ENCODE measurements around the gene RNF144B. TPM values are rescaled to one million over a fixed set of nuclear protein-coding genes. Genes with fewer than 3 reads are reported as not detected.
A peak's percentile ranks its signal among the peaks of the same experiment; 100 is the strongest.
"Not testable (repeated sequence)": the region's sequence is repeated elsewhere in the genome, so short reads cannot be mapped to it uniquely, and the experiment has no call there.

Gene RNF144B
- 0.13 and 0.80 TPM in 2 replicates for total RNA-seq (2014; rRNA removed)
- 4.4 TPM for polyA plus RNA-seq (2012)

DNA sequence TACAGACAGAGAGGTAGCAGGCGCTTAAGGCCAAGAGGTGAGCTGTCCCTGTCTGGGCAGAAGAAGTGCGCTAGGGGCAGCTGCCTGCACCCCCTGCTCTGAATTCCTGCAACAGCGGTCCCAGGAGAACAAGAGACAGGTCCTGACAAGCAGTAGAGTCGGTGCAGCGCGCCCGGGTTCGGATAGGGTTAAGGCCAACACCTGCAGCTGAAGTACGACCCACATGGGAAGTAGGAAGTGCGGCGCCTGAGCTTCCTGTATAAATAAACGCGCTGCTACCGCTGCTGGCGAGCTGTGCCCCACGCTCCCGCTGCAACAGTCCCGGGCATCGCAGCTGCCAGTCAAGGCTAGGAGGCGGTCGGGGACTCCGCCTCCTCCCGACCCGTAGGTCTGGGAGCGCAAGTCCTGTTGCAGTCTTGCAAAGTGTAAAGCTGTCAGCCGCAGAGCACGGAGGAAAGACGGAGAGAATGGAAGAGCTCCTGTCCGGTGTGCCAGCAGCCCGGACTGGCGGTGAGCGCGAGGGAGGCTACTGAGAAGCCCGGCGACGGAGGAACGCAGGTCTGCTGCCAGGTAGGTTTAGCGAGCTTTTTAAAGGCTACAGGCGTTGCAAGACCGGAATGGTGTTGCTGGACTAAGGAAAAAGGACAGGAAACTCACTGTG lies at the start of gene RNF144B:
Gene RNF144B, plus strand, starts transcription at position 290 of the 661 bp plus-strand sequence. CDS start 12,185 bp downstream, outside the sequence.
- DNase-seq (ENCODE audit: low read depth) = peak; percentile 65

DNA sequence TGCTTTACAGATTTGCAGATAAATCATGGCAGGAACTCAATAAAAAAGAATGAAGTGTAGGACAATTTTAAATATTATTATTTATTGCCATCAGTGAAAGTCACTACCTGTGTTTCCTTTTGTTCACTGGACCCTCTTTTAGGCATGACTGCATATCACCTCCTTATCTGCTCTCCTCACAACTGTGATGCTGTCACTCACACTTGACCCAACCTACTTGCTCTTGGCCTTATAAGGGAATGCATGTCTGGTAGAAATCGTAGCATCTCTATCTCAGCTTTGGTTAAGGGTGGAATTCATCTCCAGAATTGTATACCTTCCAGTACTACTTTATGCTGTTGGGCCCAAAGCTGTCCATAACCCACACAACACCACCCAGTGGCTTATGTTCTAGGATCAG lies 47.6 kb upstream of the RNF144B start:
- no peak for DNase-seq (ENCODE audit: low read depth)

DNA sequence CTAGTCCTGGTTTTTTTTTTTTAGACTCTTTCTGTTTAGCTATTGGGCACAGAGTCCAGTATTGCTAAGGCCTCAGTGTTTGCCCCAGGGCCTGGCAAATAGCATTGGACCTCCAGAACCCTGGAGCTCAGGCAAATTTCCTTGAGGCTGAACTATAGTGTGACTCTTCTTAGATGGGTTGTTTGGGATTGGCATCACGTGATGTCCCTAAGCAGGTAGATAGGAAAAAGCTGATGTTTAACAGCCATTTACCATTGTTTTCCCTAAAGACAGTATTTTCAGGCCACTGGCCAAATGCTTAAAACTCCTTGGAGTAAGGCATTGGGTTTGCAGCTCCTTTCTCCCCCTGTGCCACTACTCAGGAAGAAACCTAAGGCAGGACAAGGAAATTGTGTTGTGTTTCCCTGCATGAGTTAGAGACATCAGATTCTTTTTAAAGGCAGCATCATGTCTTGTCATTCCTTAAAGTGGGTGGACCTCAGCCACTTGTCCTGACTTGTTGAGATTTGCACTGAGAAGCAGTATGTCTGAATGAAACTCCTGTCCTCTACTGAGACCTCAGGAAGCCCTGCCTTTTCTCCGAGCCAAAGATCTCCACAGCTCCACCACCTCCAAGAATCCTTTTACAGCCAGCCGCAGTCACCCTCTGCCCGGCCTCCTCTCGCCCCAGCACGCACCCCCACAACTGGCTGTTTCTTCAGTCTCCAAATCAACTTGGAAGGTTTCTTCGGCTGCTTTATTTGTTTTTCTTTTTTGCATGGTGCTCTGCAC lies 46.2 kb upstream of the RNF144B start:
- DNase-seq (ENCODE audit: low read depth) = no peak

DNA sequence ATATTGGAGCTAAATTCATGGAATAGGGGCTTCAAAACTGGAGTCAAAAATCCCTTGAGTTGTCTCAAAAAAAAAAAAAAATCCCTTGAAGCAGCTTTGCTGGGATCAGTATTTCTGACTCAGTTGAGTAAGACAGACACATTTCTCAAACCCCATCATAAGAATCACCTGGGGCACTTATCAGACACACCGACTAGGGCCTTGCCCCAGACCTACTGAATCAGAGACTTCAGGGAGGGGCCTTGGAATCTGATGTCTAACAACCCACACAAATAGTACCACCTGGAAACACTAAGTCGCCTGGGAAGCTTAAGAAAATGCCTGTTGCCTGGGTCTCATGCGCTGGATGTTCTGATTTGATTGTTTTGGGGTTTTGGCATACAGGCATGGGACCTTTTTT lies 44.9 kb upstream of the RNF144B start:
- DNase-seq (ENCODE audit: low read depth) = no peak

DNA sequence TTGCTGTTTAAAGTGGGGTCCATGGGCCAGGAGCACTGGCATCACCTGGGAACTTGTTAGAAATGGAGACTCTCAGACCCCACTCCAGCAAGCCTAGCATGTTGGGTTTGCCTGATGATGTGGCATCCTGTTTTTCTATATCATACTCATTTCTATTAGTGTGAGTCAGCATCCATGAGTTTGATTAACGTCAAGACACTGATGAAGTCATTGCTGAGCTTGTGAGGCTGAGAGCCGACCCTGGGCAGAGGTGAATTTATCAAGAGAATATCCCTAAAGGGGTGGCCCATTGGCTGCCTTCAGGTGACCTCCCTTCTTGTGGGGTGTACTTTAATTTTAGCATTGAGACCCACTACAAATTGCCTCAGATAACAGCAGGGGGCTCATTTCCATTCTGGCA lies 43.4 kb upstream of the RNF144B start:
- DNase-seq (ENCODE audit: low read depth) = peak; percentile 15

DNA sequence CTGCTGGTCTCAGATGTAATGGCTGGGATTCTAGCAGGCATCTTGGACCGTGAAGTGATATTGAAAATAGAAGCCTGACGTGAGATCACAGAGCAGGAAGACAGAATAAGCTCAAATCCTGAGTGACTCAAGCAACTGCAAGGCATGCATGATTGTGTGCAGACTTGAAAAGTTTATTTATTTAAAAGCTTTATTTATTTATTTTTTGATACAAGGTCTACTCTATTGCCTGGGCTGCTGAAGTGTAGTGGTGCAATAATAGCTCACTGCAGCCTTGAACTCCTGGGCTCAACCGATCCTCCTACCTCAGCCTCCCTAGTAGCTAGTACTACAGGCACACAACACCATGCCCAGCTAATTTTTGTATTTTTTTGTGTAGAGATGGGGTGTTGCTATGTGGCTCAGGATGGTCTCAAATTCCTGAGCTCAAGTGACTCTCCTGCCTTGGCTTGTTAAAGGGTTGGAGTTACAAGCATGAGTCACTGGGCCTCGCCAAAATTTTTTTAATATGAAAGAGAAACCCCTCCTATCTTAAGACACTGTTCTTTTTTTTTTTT lies 40.1 kb upstream of the RNF144B start:
- DNase-seq (ENCODE audit: low read depth) = peak; percentile 89

DNA sequence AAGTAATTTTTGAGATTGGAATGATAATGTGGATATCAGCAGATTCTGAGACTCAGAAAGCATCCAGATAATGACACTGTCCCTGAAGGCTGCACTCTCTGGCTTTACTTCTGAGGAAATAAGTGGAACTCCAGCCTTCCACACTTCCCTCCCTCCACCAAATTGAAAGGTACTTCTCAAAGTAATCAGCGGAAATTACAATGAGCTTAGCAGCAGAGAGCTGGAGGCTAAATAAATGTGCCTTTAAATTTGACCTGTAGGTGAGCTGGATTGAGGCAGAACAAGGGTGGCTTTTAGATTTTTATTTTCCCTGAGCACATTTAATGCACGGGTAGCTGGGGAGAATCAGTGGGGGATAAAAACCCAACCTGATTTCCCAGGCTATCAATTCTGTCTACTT lies 39.3 kb upstream of the RNF144B start:
- no peak for DNase-seq (ENCODE audit: low read depth)

DNA sequence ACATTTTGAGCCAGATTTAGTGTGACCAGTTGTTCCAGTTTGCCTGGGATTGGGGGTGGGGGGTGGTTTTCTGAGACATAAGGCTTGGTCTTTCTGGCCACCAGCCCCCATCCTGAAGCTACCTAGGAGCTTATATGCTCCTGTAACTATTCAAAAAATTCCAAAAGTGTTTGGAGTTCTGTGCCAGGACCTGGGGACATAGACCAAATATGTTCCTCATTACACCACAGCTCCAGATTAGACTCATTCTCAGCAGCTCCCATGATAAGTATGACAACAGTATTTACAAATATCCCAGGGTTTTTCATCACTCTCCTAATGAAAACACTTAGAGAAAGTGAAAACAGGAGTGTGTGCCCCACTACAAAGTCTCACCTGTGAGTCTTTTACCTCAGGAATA lies 37.8 kb upstream of the RNF144B start:
- DNase-seq (ENCODE audit: low read depth) = no peak

DNA sequence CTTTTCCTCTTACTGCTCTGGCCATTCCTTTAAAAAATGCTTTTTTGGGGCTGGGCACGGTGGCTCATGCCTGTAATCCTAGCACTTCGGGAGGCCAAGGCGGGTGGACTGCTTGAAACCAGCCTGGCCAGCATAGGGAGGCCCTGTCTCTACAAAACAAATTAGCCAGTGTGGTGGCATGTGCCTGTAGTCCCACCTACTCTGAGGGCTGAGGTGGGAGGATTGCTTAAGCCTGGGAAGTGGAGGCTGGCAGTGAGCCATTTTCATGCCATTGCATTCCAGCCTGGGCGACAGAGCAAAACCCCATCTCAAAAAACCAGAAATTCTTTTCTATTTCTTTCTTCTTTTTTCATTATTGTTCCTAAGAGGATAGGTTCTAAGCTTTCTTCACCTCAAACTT lies 36.9 kb upstream of the RNF144B start:
- no peak for DNase-seq (ENCODE audit: low read depth)

DNA sequence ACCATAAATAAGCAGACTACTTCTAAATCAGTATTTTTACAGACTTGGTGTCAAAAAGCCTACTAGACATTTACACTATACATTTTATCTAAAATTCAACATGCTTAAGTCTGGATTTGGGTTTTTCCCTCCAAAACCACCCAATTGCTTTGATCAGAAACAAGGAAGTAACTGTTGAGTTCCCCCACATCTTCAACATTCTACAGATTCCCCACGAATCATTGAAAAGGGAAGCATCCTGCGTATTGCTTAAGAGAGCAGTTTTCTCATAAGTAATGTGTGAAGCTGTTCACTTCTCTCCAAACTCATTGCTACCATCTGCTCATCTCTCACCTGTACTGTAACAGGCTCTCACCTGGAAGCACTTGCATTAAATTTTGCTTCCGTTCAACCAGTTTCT lies 36.4 kb upstream of the RNF144B start:
- no peak for DNase-seq (ENCODE audit: low read depth)

DNA sequence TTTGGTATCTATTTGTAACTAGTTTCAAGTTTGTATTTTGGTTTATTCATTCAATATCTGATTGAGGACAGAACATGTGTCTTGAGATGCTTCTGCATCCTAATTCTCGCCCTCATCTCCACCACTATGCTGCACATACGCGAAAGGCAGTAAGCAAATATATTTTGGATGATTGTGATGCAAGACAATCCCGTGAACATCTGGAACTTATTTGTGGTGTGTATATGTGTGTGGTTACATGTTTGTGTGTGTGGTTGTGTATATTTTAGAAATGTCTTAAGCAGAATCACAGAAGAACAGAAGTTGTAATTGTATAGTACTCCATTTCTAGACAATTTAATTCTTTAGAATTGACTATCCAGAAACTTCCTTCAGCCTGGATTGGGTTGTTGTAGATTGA lies 35.1 kb upstream of the RNF144B start:
- no peak for DNase-seq (ENCODE audit: low read depth)

DNA sequence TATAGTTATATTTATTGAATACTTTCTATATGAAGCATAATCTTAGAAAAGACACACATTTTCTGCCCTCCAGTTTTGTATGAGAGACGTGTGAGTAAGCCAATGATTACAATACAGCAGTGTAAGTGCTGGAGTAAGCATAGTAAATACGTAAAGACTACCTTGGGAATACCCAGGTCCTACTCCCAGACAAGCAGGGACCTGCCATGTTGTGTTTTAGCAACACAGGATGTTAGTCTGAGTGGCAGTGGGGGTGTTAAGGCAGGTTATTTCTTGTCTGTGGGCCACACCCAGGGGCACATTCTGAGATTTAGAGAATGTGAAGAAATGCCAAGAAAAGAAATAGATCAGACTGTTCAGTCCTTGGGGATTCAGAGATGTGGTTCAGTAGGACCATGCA lies 34.3 kb upstream of the RNF144B start:
- no peak for DNase-seq (ENCODE audit: low read depth)

DNA sequence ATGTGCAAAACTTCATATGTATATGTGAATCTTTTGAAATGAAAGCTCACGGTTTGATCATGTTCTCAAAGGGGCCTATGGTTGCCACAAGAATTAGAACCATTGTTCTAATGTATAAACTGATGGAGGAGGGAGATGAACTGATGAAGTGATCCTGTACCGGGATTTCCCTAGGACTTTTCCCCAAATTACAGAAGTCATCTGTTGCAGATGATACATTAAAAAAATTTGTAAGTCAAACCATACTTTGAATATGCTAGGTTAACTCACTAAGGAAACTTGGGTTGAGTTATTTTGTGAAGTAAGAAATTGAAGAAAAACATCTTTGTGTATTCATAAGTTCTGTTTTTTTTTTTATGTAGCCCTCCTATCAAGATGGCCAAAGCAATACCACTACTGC lies 33.9 kb upstream of the RNF144B start:
- DNase-seq (ENCODE audit: low read depth) = no peak

DNA sequence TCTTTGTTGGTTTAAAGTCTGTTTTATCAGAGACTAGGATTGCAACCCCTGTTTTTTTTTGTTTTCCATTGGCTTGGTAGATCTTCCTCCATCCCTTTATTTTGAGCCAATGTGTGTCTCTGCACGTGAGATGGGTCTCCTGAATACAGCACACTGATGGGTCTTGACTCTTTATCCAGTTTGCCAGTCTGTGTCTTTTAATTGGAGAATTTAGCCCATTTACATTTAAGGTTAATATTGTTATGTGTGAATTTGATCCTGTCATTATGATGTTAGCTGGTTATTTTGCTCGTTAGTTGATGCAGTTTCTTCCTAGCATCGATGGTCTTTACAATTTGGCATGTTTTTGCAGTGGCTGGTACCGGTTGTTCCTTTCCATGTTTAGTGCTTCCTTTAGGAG lies 29.6 kb upstream of the RNF144B start:
- DNase-seq (ENCODE audit: low read depth) = not testable (repeated sequence)

DNA sequence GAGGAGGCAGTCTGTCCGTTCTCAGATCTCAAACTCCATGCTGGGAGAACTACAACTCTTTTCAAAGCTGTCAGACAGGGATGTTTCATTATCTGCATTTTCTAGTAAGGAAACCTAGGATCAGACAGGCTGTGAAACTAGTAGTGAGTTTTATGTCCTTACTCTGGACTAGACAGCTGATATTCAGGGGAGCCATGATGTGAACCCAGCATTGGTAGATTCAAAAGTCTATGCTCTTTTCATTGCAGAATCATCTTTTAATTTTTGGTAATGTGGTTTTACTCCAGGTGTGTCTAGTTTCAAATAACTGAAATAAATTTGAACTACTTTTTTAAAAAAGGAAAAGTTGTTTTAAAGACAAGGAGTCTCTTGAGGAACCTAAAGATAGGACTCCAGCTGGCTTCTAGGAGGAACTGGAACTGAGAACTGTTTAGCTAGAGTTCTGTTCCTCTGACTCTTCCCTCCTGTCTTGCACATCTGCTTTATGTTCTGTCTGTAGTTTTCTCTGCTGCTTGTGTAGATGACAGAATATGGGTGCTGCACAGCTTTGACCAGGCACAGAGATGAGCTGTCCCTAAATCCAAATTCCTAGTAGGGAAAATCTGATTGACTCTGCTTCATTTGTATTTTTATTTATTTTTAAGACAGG lies 27.8 kb upstream of the RNF144B start:
- no peak for DNase-seq (ENCODE audit: low read depth)

DNA sequence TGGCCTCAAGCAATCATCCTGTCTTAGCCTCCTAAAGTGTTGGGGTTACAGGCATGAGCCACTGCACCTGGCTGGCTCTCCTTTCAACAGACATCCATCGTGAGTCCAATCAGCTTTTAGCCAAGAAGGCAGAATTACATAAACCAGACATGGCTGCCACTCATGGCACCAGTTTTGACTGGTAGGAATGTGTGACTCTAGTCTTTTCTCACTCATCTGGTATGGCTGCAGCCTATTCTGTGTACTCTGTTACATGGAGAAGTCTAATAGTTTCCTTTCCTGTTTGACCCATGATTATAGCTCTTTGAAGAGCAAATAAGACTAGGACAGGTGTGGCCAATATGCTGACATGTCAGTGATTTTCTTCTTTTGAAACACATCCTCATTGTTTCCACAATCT lies 27.0 kb upstream of the RNF144B start:
- DNase-seq (ENCODE audit: low read depth) = no peak

DNA sequence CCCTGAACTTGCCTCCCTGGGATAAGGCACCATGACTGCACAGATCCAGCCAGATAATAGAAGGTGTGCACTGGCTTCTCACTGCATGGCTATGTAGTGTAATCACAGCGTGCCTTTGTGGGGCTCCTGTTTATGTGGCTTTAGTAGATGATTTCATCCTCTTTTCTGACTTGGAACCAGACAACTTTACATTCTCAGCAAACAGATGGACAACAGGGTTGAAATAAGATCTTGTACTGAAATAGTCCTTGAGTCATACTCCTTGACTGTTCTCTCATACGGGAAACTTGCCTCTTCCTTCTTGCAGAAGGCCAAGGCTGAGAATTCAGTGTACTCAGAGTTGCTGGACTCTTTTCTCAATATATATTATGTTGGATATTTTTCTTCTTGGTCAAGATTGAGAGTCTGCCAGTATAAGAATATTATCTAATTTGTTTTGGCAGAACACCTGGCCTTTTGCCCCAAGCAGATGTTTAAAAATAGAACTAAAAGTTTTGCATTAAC lies 25.0 kb upstream of the RNF144B start:
- DNase-seq (ENCODE audit: low read depth) = peak; percentile 86

DNA sequence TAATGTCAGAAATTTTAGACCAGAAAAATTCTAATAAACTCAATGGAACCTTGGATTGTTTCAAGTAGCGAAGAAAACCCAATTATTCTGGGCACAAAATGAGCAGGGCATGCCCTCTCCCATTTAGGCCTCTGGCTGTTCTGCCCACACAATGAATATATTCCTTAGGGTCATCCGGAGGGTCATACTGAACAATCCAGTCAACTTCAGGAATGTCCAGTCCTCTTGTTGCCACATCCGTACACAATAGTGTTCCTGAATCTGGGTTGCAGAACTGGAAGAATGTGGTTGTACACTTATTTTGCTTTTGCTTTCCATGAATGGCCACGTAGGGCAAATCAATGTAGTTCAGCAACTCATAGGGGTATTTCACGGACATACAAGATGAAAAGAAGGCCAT lies 23.4 kb upstream of the RNF144B start:
- no peak for DNase-seq (ENCODE audit: low read depth)

DNA sequence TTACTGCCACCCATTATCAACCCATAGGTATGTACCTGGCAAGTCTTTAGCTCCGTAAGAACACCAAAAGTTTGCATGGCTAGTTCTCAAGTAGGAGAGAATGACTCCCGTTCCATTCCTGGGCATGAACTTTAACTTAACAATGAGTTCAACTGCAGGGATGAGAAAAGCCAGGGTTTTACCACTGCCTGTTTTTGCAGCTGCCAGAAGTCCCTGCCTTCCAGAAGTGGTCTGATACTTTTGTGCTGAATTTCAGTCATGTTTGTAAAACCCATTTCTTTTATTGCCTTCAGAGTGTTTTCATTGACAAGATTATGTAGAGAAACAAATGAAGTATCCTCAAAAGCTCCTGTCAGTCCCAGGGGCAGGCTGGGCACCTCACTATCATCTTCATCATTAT lies 22.6 kb upstream of the RNF144B start:
- DNase-seq (ENCODE audit: low read depth) = peak; percentile 55

DNA sequence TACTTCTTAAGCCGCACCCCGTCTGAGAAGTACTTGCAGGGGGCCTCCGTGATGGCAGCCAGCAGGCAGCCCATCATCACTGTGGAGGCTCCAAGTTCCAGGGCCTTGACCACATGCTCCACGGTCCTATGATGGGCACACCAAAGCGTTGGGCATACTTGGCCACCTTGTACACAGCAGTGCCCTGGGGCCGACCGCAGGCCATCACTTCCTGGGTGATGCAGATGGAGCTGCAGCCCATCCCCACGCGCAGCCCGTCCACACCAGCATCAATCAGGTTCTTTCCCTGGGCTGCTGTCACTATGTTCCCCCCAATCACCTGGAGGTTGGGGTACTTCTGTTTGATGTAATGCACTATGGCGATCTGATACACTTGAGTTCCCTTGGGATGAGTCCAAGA lies 19.8 kb upstream of the RNF144B start:
- DNase-seq (ENCODE audit: low read depth) = no peak

DNA sequence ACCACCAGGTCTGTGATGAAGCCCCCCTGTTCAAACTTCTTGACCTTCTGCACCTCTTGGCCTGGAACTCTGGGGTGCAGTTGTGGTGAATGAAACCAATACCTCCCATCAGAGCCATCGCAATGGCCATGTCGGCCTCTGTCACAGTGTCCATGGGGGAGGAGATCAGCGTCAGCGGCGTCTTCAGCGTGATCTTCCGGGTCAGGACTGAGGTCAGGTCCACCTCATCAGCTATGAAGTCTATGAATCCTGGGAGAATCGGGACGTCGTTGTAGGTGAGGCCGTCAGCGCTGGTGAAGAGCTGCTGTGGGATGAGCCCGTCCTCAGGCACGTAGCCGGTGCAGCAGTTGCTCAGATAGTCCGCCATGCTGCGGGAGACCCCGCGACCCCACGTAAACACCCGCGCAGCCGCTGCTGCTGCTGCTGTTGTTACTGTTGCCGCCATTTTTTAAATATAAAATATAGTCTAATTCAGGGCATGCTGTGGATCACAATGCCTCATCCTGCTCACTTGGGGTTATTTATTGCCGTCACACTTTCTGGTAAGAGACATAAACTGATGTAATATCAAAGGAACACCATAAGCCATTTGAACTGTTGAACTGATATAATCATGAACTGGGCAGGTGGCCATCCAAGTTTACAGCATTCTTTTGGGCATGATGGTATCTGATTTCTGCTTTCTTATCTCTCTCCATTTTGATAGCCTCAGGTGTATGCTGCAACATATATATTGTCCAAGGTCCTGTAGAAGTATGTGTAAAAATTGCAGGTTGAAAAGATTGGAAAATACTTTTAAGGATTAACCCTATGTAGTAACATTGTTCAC lies 18.7 kb upstream of the RNF144B start:
- DNase-seq (ENCODE audit: low read depth) = no peak

All from LHCN-M2 (cell line).